SK-N-SH (cell line): Measurements from ENCODE around the gene TMEM255B. TPM values are rescaled to one million over a fixed set of nuclear protein-coding genes. Genes with fewer than 3 reads are reported as not detected.

Experiments
- CTCF ChIA-PET: fragments of 300-600, 350-600 bp; formaldehyde crosslinking; extraction: SDS; loops from one replicate; lab custom pipeline; 2021; lab: Yijun Ruan, JAX
- POLR2A ChIA-PET: fragments of 350-600 bp; sonication (Branson Sonifier 250); formaldehyde crosslinking; extraction: SDS; loops from one replicate; lab custom pipeline; 2020; ENCODE audit warnings: antibody characterized with exemption, inconsistent platforms; lab: Yijun Ruan, JAX
- DNase-seq: peaks from one replicate; pipeline ENCODE4 v3.0.0; 2012
- H2AFZ ChIP-seq: fragments of 200-600 bp; sonication (generic); 2 replicates; pipeline ENCODE4 v1.8.1; 2016; ENCODE audit warnings: antibody characterized with exemption, mild to moderate bottlenecking, low read depth
- H3F3A ChIP-seq: fragments of 200-600 bp; sonication (generic); replicated peaks from 2 replicates; pipeline ENCODE3; 2016; ENCODE audit warnings: antibody characterized with exemption, mild to moderate bottlenecking; ENCODE audit not compliant: insufficient read depth
- H3K27ac ChIP-seq, 2 experiments: fragments of 200-500 bp in 1 of 2; fragments of 200-600 bp in 1 of 2; sonication (Bioruptor generic) in 1 of 2; sonication (generic), shearing (Covaris generic) in 1 of 2; 2 replicates each; pipeline versions ENCODE4 v1.5.1 to v1.6.1; 2014 to 2016; ENCODE audit warnings: low read depth in 2 of 2, inconsistent platforms in 1 of 2, low read length in 1 of 2, mild to moderate bottlenecking in 1 of 2, mixed read lengths in 1 of 2
- H3K27me3 ChIP-seq: fragments of 200-600 bp; sonication (generic), shearing (Covaris generic); 2 replicates; pipeline ENCODE4 v1.6.1; 2016; ENCODE audit warnings: mixed run types; ENCODE audit not compliant: insufficient read depth
- H3K36me3 ChIP-seq, 2 experiments: fragments of 200-500 bp in 1 of 2; fragments of 200-600 bp in 1 of 2; sonication (Bioruptor generic) in 1 of 2; sonication (generic) in 1 of 2; replicated peaks in 1 of 2; 2 replicates each; pipeline versions ENCODE3 to v1.5.1; 2014 to 2016; ENCODE audit warnings: low read length in 1 of 2, mild to moderate bottlenecking in 1 of 2; ENCODE audit not compliant: insufficient read depth in 2 of 2, control insufficient read depth in 1 of 2
- H3K4me1 ChIP-seq, 2 experiments: fragments of 200-500 bp in 1 of 2; fragments of 200-600 bp in 1 of 2; sonication (Bioruptor generic) in 1 of 2; sonication (generic), shearing (Covaris generic) in 1 of 2; 2 replicates each; pipeline versions ENCODE4 v1.5.1 to v1.6.1; 2014 to 2016; ENCODE audit warnings: low read depth in 1 of 2, low read length in 1 of 2, mixed run types in 1 of 2; ENCODE audit not compliant: insufficient read depth in 2 of 2, control insufficient read depth in 1 of 2
- H3K4me2 ChIP-seq: fragments of 200-600 bp; sonication (generic), shearing (Covaris generic); 2 replicates; pipeline ENCODE4 v1.6.1; 2017; ENCODE audit warnings: mixed run types
- H3K4me3 ChIP-seq, 2 experiments: fragments of 200-500 bp in 1 of 2; fragments of 200-600 bp in 1 of 2; sonication (Bioruptor generic) in 1 of 2; sonication (generic), shearing (Covaris generic) in 1 of 2; 2 replicates each; pipeline versions ENCODE4 v1.5.1 to v1.8.1; 2014 to 2016; ENCODE audit warnings: low read depth in 2 of 2, inconsistent platforms in 1 of 2, low read length in 1 of 2, mild to moderate bottlenecking in 1 of 2, mixed read lengths in 1 of 2, moderate library complexity in 1 of 2
- H3K79me2 ChIP-seq: fragments of 200-600 bp; sonication (generic); 2 replicates; pipeline ENCODE4 v1.8.1; 2017; ENCODE audit warnings: mild to moderate bottlenecking; ENCODE audit not compliant: insufficient read depth
- H3K9ac ChIP-seq: fragments of 200-600 bp; sonication (generic); 2 replicates; pipeline ENCODE4 v1.6.1; 2017; ENCODE audit warnings: mixed run types
- H3K9me2 ChIP-seq: fragments of 200-600 bp; sonication (generic); 2 replicates; pipeline ENCODE4 v1.6.1; 2017; ENCODE audit warnings: mixed run types
- H3K9me3 ChIP-seq: fragments of 200-600 bp; sonication (generic); 2 replicates; pipeline ENCODE4 v1.6.1; 2017; ENCODE audit warnings: mixed run types, mild to moderate bottlenecking, moderate library complexity
- H4K20me1 ChIP-seq: fragments of 200-600 bp; sonication (generic); 2 replicates; pipeline ENCODE4 v1.6.1; 2017; ENCODE audit warnings: mild to moderate bottlenecking, mixed run types; ENCODE audit not compliant: insufficient read depth
- CHD2 ChIP-seq: fragments of 150-350 bp; IDR thresholded peaks from 2 replicates; pipeline ENCODE4 v1.6.1; 2018; ENCODE audit warnings: low read length; ENCODE audit not compliant: partially characterized antibody
- ELF1 ChIP-seq: IDR thresholded peaks from 2 replicates; pipeline ENCODE4 v1.4.0; 2012
- EZH2phosphoT487 ChIP-seq: fragments of 200-600 bp; sonication (generic); IDR thresholded peaks from 2 replicates; pipeline ENCODE4 v1.6.1; 2017; ENCODE audit warnings: low read depth, mixed run types, mild to moderate bottlenecking, antibody characterized with exemption, moderate library complexity, borderline replicate concordance
- FOSL2 ChIP-seq: IDR thresholded peaks from 2 replicates; pipeline ENCODE4 v1.4.0; 2012; ENCODE audit warnings: low read depth, mild to moderate bottlenecking, moderate library complexity, borderline replicate concordance
- FOXJ3 ChIP-seq: sonication (generic); formaldehyde crosslinking; IDR thresholded peaks from 2 replicates; pipeline ENCODE4 v1.5.1; 2020; ENCODE audit warnings: mild to moderate bottlenecking, missing genetic modification reagents
- FOXM1 ChIP-seq: IDR thresholded peaks from 2 replicates; pipeline ENCODE4 v1.4.0; 2012; ENCODE audit warnings: low read depth, mild to moderate bottlenecking
- GABPA ChIP-seq: IDR thresholded peaks from 2 replicates; pipeline ENCODE4 v1.4.0; 2012; ENCODE audit warnings: low read depth, mild to moderate bottlenecking
- GATA2 ChIP-seq: sonication (generic); formaldehyde crosslinking; IDR thresholded peaks from 2 replicates; pipeline ENCODE4 v1.5.0; 2020; ENCODE audit warnings: mild to moderate bottlenecking, missing genetic modification reagents
- JUND ChIP-seq: IDR thresholded peaks from 2 replicates; pipeline ENCODE4 v1.4.0; 2012
- MAX ChIP-seq: IDR thresholded peaks from 2 replicates; pipeline ENCODE4 v1.4.0; 2012; ENCODE audit warnings: low read depth
- MEF2A ChIP-seq: IDR thresholded peaks from 2 replicates; pipeline ENCODE4 v1.4.0; 2012; ENCODE audit warnings: low read depth, borderline replicate concordance
- MXI1 ChIP-seq: IDR thresholded peaks from 2 replicates; pipeline ENCODE4 v1.6.1; 2012; ENCODE audit warnings: mild to moderate bottlenecking, low read depth, low read length, improper control_type of control experiment
- NFIC ChIP-seq: IDR thresholded peaks from 2 replicates; pipeline ENCODE4 v1.4.0; 2012; ENCODE audit warnings: borderline replicate concordance
- POLR2AphosphoS5 ChIP-seq: IDR thresholded peaks from 2 replicates; pipeline ENCODE4 v1.6.1; 2012; ENCODE audit warnings: low read depth, low read length
- RAD21 ChIP-seq: IDR thresholded peaks from 2 replicates; pipeline ENCODE4 v1.6.1; 2012; ENCODE audit warnings: mild to moderate bottlenecking, low read length
- RCOR1 ChIP-seq: fragments of 150-350 bp; IDR thresholded peaks from 2 replicates; pipeline ENCODE4 v1.6.1; 2017; ENCODE audit warnings: antibody characterized with exemption, low read length
- SIN3A ChIP-seq: IDR thresholded peaks from 2 replicates; pipeline ENCODE4 v1.6.1; 2012; ENCODE audit warnings: low read depth, mild to moderate bottlenecking, low read length, moderate library complexity, borderline replicate concordance
- TAF1 ChIP-seq: IDR thresholded peaks from 2 replicates; pipeline ENCODE4 v1.6.1; 2012; ENCODE audit warnings: low read depth, mild to moderate bottlenecking, low read length, moderate library complexity, borderline replicate concordance
- TEAD4 ChIP-seq: IDR thresholded peaks from 2 replicates; pipeline ENCODE4 v1.4.0; 2012; ENCODE audit warnings: mild to moderate bottlenecking, borderline replicate concordance; ENCODE audit not compliant: insufficient read depth
- USF1 ChIP-seq: IDR thresholded peaks from 2 replicates; pipeline ENCODE4 v1.4.0; 2012; ENCODE audit warnings: low read depth, borderline replicate concordance
- YY1 ChIP-seq: IDR thresholded peaks from 2 replicates; pipeline ENCODE4 v1.4.0; 2012; ENCODE audit warnings: low read depth, mild to moderate bottlenecking
- WGBS: methylation state at CpG from one replicate; pipeline ENCODE4 v1.1.6; 2017; ENCODE audit warnings: low lambda C conversion rate; 5-methylcytosine and 5-hydroxymethylcytosine counted together
- polyA plus RNA-seq, 3 experiments: library from polyadenylated mRNA; depleted of rRNA; stranded (reverse); fragments of >200 nt; gene quantifications; 2 replicates each; pipeline ENCODE4 v1.2.3, GENCODE V29; 2012
- TF ChIP-seq, protein P1 (sequence below): fragments of 150-350 bp; IDR thresholded peaks from 2 replicates; pipeline ENCODE4 v1.6.1; 2017; ENCODE audit warnings: antibody characterized with exemption, low read length, low read depth, borderline replicate concordance

TMEM255B gene
- polyA plus RNA-seq, 1 of the 3 experiments (the other 2 are of a cell fraction) = 14.8 TPM

DNA sequence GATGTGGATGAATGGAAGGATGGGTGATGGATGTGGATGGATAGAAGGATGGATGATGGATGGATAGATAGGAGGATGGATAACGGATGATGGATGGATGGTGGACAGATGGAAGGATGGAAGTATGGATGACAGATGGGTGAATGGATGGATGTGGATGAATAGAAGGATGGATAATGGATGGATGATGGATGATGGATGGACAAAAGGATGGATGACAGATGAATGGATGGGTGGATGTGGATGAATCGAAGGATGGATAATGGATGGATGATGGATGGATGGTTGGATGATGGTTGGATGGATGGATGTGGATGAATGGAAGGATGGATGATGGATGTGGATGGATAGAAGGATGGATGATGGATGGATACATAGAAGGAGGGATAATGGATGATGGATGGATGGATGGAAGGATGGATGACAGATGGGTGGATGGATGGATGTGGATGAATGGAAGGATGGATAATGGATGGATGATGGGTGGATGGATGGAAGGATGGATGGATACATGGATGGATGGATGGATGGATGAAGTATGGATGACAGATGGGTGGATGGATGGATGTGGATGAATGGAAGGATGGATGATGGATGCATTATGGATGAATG is 39.3 kb downstream of the TMEM255B start:
- no peaks in the 10 kb centered on the region for H3K9me3 ChIP-seq
- 62% methylated on average over 2 of the region's 2 CpGs for WGBS
- no peaks in the 10 kb centered on the region for H3K79me2 ChIP-seq
- CTCF ChIA-PET = no interaction called here
- DNase-seq = no peak
- no peaks in the 10 kb centered on the region for H4K20me1 ChIP-seq
- no peak overlapping the region for H3K4me3 ChIP-seq
- no peak overlapping the region for H3K9ac ChIP-seq
- TF ChIP-seq RCOR1 (no peak), GABPA (no peak), RAD21 (no peak)
- H3K4me2 ChIP-seq = no peak overlapping the region
- H3K27ac ChIP-seq = no peak overlapping the region
- H3K9me2 ChIP-seq = no peaks in the 10 kb centered on the region
- POLR2A ChIA-PET = no interaction called here
- no peaks in the 10 kb centered on the region for H3F3A ChIP-seq
- H3K36me3 ChIP-seq = no peaks in the 10 kb centered on the region
- H2AFZ ChIP-seq = no peak overlapping the region
- H3K27me3 ChIP-seq = no peaks in the 10 kb centered on the region
- peaks cover 0 to 15% of the 10 kb centered on the region in 2 experiments; a peak in 1 of 4 replicates for H3K4me1 ChIP-seq

- H3K9me2 ChIP-seq = no peaks in the 10 kb centered on the region
- no peaks in the 10 kb centered on the region for H4K20me1 ChIP-seq
- H3F3A ChIP-seq = no peaks in the 10 kb centered on the region
- no peak overlapping the region for H3K27ac ChIP-seq
- WGBS = no CpG with 5 or more reads among the region's 10 CpGs
- TF ChIP-seq RCOR1 = no peak
- no peak for TF ChIP-seq FOXJ3 (CRISPR knock-in tag)
- TF ChIP-seq USF1 = no peak
- no peak for TF ChIP-seq FOSL2
- no peak for TF ChIP-seq MEF2A
- TF ChIP-seq FOXM1 = no peak
- TF ChIP-seq JUND = no peak
- H3K4me2 ChIP-seq = no peak overlapping the region
- no peaks in the 10 kb centered on the region for H3K79me2 ChIP-seq
- H3K36me3 ChIP-seq = no peaks in the 10 kb centered on the region
- H3K4me1 ChIP-seq = peaks cover 0 to 15% of the 10 kb centered on the region in 2 experiments; a peak in 1 of 4 replicates
- no peak overlapping the region for H2AFZ ChIP-seq
- H3K9me3 ChIP-seq = no peaks in the 10 kb centered on the region
- ChIA-PET CTCF (interaction anchor here (1.7 kb wide), 1 partner anchor 76 kb away, joined by 5 read pairs; no protein-coding TSS in a partner anchor), POLR2A (no interaction called here)
- no peak overlapping the region for H3K9ac ChIP-seq
- H3K4me3 ChIP-seq = no peak overlapping the region
- no peaks in the 10 kb centered on the region for H3K27me3 ChIP-seq
- no peak for DNase-seq
These were observed 41.5 kb downstream of the TMEM255B start for GRCh38 chr13:113800576-113800926.

DNA sequence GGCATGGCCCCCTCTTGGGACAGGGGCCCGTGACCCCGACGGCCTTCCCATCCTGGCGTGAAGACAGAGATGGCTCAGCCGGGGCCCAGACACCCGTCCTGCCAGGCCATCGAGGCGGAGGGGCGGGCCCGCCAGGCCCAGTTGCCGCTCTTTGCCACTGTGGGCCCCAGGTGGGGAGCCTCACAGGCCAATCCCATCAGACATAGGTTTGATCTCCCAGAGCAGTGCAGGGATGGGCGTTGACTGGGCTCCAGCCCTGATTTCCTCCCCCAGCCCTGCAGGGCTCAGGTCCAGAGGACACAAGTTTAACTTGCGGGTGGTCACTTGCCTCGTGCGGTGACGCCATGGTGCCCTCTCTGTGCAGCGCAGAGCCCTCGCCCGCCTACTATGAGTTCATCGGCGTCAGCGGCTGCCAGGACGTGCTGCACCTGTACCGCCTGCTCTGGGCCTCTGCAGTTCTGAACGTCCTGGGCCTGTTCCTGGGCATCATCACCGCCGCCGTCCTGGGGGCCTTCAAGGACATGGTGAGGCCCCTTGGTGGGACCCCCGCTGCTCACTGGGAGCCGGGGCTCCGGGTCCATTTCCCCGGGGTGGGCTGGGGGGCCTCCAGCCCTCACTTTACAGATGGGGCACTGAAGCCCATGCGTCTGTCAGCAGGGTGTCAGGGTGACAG is 42.4 kb downstream of the TMEM255B start:
- H3K4me3 ChIP-seq = no peak overlapping the region
- no peaks in the 10 kb centered on the region for H4K20me1 ChIP-seq
- no peak overlapping the region for H3K9ac ChIP-seq
- ChIA-PET POLR2A (no interaction called here), CTCF (interaction anchor here (1.3 to 1.6 kb wide), 2 partner anchors 75 to 77 kb away, joined by 3 to 6 read pairs; no protein-coding TSS in a partner anchor)
- no peaks in the 10 kb centered on the region for H3K36me3 ChIP-seq
- no peaks in the 10 kb centered on the region for H3F3A ChIP-seq
- 98% methylated on average over 10 of the region's 33 CpGs for WGBS
- H3K27me3 ChIP-seq = no peaks in the 10 kb centered on the region
- no peak overlapping the region for H2AFZ ChIP-seq
- peak overlapping the region in 1 of 2 experiments; percentile 80; a peak in 2 of 4 replicates for H3K27ac ChIP-seq
- no peak overlapping the region for H3K4me2 ChIP-seq
- H3K9me2 ChIP-seq = no peaks in the 10 kb centered on the region
- no peaks in the 10 kb centered on the region for H3K9me3 ChIP-seq
- H3K4me1 ChIP-seq = peaks cover 0 to 15% of the 10 kb centered on the region in 2 experiments; a peak in 1 of 4 replicates
- no peaks in the 10 kb centered on the region for H3K79me2 ChIP-seq
- no peak for DNase-seq
- TF ChIP-seq NFIC (no peak), POLR2AphosphoS5 (no peak), MXI1 (no peak), TEAD4 (no peak), MEF2A (no peak), ELF1 (no peak), MAX (no peak), GATA2 (CRISPR knock-in tag) (no peak), EZH2phosphoT487 (no peak), SIN3A (no peak), TAF1 (no peak), CHD2 (no peak), YY1 (no peak)
- TF ChIP-seq, protein P1, sequence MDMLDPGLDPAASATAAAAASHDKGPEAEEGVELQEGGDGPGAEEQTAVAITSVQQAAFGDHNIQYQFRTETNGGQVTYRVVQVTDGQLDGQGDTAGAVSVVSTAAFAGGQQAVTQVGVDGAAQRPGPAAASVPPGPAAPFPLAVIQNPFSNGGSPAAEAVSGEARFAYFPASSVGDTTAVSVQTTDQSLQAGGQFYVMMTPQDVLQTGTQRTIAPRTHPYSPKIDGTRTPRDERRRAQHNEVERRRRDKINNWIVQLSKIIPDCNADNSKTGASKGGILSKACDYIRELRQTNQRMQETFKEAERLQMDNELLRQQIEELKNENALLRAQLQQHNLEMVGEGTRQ = no peak
